HG03520 (cell line): ENCODE data around the gene ZNF530.
A peak's percentile ranks its signal among the peaks of the same experiment; 100 is the strongest.

Source experiments
- ATAC-seq: cut with Tn5 transposase; IDR thresholded peaks from one replicate; pipeline ENCODE4 v1.9.1; 2021; ENCODE audit warnings: mild to moderate bottlenecking, moderate library complexity; ENCODE audit not compliant: unreplicated experiment

ZNF530 gene

DNA sequence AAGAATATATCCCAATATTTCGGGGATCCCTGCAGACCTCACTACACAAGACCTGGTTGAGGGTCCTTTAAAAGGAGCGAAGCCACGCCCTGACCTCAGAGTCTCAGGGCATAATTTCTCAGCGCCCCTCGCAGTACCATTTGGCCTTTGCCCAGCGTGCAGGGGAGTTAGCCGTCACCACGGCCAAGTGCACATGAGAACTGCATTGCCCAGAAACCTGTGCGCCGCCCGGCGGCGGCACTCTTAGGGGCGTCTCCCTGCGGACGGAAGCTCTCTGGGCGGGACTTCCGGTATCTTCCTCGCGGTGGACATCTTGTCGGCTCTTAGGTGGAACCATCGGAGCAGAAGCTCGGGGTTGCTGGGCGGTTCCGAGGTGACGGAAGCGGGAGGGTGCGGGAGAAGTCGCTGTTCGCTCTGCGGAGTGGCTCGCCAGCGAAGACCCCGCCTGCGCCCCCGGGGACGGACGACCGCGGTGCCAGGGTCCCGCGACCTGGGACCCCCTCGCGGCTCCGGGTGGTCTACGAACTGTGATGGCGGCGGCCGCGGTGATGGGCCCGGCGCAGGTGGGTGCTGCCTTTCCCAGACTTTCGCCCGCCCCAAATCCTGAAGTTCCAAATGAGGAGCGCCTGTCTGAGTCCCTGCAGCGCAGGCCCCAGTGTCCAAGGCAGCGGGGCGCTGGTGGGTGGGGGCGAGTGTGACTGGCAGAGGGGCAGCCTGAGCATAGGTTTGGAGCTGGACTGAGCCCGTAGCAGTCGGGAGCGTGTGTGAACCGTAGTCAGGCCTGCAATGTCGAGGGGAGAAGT lies 14.5 kb downstream of the ZNF530 start, which contains the start of gene ZNF134:
ZNF134 (plus strand) TSS at position 302 of the 803 bp plus-strand sequence. CDS start 5,227 bp downstream, outside the sequence.
- peak; percentile 89 for ATAC-seq

DNA sequence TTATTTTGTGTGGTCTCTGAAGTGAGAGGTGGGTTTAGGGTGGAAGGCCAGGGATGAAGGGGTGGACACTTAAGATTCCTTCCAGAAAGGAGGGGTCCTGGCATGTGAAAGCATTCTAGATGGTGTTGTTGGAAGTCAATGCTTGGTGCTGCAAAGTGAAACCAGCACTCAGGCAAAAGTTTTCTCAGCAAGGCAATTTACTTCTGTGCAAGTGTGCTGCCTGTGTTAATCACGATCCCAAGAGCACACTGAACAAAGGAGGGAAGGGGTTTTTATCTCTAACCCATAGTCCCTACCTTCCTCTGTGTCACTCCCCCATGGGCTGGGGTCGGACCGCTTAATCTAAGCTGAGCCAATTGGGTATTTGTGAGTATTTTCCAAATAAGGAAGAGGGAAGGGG lies 15.7 kb downstream of the ZNF530 start:
- no peak for ATAC-seq

GRCh38 chr19:57620673-57621348 lies 21.1 kb downstream of the ZNF530 start:
- ATAC-seq: no peak

GRCh38 chr19:57623091-57623490 lies 23.4 kb downstream of the ZNF530 start:
- ATAC-seq: no peak

DNA sequence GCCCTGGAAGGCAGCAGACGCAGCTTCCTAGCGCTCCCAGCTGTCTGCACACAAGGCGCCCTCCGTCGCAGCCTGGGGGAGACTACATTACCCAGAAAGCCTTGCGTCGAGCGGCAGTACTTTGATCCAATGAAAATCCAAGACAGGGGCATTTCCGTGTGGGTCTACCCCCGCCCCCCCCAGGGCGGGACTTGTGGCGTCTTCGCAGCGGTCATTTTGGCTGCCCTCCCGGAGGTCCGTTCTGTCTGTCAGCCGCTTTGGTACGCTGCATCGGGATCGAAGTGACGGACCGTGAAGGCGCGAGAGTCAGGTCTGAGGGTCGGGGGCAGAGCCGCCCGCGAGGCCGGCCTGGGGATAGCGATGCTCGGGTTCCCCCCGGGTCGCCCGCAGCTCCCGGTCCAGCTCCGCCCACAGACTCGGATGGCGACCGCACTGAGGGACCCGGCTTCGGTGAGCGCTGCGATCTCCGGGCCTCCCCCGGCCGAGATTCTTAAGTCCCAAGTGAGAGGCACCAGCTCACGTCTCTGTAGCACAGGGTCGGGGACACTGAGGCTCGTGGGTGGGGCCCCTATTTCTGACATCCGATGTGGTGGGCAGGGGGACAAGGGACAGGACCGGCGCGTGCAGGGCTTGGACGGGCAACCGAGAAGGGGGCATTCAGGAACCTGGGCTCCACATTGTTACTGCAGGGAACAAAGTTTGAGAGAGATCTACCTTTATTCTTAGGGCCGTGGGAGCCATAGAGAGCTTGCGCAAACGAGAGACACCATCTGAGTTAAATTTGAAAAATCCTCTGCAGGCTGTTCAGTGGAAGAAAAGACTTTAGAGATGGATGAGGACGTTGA lies 33.5 kb downstream of the ZNF530 start, which contains the start of gene ZNF211:
ZNF211 (plus strand) TSS at position 182 of the 845 bp plus-strand sequence; CDS start at position 361, 179 bp downstream.
- ATAC-seq: peak; percentile 95

DNA sequence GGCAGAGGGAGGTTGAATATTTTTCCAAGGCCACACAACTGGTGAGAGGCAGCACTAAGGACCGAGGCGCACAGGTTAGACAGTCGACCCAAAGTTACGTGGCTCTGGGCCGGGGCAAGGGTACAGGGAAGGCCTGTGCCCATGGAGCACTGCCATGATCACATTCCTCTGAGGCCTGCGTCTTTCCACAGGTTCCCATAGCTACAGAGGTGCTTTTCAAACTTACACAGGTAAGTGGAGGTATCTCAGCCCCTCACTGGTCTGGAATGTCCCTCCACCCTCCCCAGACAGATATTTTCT lies 34.1 kb downstream of the ZNF530 start:
- ATAC-seq: no peak

GRCh38 chr19:57637379-57637778 lies 37.7 kb downstream of the ZNF530 start:
- no peak for ATAC-seq

DNA sequence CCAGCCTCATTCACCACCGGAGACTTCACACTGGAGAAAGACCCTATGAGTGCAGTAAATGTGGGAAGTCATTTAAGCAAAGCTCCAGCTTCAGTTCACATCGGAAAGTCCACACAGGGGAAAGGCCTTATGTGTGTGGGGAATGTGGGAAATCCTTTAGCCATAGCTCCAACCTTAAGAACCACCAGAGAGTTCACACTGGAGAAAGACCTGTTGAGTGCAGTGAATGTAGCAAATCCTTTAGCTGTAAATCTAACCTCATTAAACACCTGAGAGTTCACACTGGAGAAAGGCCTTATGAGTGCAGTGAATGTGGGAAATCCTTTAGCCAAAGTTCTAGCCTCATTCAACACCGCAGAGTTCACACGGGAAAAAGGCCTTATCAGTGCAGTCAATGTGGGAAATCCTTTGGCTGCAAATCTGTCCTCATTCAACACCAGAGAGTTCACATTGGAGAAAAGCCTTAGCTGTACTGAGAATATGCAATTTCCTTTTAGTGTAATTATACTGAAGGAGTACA lies 42.1 kb downstream of the ZNF530 start:
- no peak for ATAC-seq

DNA sequence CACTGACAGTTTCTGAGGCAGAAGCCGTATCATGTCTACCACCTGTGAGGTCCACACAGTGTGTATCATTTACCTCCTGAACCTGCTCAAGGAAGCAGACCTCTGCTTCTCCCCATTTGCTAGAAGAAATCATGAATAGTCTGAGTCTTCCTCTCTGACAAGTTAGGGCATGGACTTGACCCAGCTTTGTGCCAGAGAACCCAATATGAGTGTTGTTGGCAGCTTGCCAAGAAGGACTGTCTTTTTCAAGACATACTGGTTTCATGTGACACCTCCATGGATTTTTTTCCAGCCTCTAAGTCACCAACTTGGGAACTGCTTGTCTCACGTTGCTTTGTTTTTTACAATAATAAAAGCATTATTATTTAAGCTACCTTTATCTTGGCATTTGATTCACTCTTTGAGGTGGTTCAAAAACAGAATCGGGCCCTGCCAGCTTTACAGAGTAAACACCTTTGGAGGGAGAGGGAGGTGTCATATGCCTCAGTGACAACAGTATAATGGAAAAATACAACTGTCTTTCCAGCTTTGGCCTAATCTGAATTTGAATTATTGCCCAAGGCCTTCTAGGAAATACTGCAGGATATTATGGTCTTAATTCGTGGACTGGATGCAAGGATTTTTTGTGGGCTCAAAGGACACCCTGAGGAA lies 42.8 kb downstream of the ZNF530 start:
- ATAC-seq: no peak

DNA sequence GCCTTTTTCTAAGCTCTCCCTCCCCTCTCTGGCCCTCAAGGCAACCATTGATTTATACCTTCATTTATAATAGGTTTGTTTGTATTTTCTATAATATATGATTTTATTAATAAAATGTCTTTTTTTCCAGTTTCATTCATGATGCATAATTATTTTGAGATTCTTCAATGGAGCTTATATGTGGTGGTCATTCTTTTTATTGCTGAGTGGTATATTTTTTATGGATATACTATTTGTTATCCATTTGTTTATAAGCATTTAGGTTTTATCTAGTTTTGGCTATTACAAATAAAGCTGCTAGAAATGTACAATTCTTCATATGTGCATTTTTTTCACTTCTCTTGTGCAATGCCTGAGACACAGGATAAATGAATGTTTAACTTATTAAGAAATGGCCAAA lies 44.0 kb downstream of the ZNF530 start:
- no peak for ATAC-seq

GRCh38 chr19:57648331-57649003 lies 48.8 kb downstream of the ZNF530 start:
- no peak for ATAC-seq

- ATAC-seq: no peak
Measured at GRCh38 chr19:57651654-57651996, 51.9 kb downstream of the ZNF530 start.

GRCh38 chr19:57653689-57654088 lies 54.0 kb downstream of the ZNF530 start:
- no peak for ATAC-seq

DNA sequence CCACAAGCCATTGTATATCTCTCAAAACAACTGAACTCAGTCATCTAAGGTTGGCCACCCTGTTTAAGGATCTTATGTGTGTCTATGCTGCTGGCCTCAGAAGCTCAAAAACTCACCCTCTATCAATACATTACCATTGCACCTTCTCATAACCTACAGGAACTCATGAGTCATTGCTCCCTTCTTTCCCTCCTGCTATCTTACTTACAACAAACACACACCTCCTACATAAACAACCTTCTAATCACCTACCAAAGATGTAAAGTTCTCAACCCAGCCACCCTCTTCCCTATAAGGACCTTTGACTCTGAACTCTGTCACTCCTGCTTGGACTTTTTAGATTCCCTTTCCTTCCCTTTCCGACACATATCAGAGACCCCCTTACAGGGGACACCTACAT lies 55.8 kb downstream of the ZNF530 start:
- ATAC-seq: no peak

GRCh38 chr19:57656346-57656745 lies 56.7 kb downstream of the ZNF530 start:
- ATAC-seq: no peak
